B cell (primary cell): ENCODE data around the gene SHOC2. TPM values are rescaled to one million over a fixed set of nuclear protein-coding genes. Genes with fewer than 3 reads are reported as not detected.

ENCODE experiments used
- ATAC-seq: fragments of 200-7000 bp; cut with Tn5 transposase; one replicate; pipeline ENCODE4 v1.10.0; 2021; ENCODE audit warnings: low read depth, mild to moderate bottlenecking, moderate number of reproducible peaks, moderate library complexity
- CTCF ChIA-PET: fragments of 350-600 bp; sonication (Branson Sonifier 250); formaldehyde crosslinking; loops from one replicate; lab custom pipeline; 2021; ENCODE audit warnings: antibody characterized with exemption, inconsistent platforms; lab: Charles Lee
- POLR2A ChIA-PET: fragments of 350-600 bp; sonication (Branson Sonifier 250); formaldehyde crosslinking; loops from one replicate; lab custom pipeline; 2021; ENCODE audit warnings: antibody characterized with exemption; lab: Charles Lee
- DNase-seq: peaks from one replicate; pipeline ENCODE4 v3.0.0; 2013
- H2AFZ ChIP-seq: 2 replicates; pipeline ENCODE4 v1.6.1; 2012; ENCODE audit warnings: mild to moderate bottlenecking, low read depth, low read length; ENCODE audit not compliant: insufficient read depth, poor library complexity, severe bottlenecking
- H3K27ac ChIP-seq, 2 donors: 1 replicate in 1 of 2; 2 replicates in 1 of 2; pipeline ENCODE4 v1.5.1; 2012 to 2013; ENCODE audit warnings: low read length in 2 of 2, mild to moderate bottlenecking in 2 of 2, moderate library complexity in 1 of 2
- H3K27me3 ChIP-seq, 4 experiments: fragments of 200-600 bp in 1 of 4; sonication (generic) in 1 of 4; replicated peaks in 1 of 4; 1 replicate in 2 of 4; 2 replicates in 2 of 4; pipeline versions ENCODE4 v1.6.1 to v1.7.0; 2013 to 2016; ENCODE audit warnings: low read length in 3 of 4, mild to moderate bottlenecking in 2 of 4, mixed read lengths in 1 of 4, moderate library complexity in 1 of 4; ENCODE audit not compliant: insufficient read depth in 4 of 4, control insufficient read depth in 3 of 4; ENCODE audit errors: control extremely low read depth in 1 of 4
- H3K36me3 ChIP-seq, 2 experiments: replicated peaks in 1 of 2; 1 replicate in 1 of 2; 2 replicates in 1 of 2; pipeline versions ENCODE4 v1.6.1 to v1.7.1; 2013; ENCODE audit warnings: low read length in 1 of 2; ENCODE audit not compliant: insufficient read depth in 2 of 2, control insufficient read depth in 1 of 2; ENCODE audit errors: control extremely low read depth in 1 of 2, extremely low read depth in 1 of 2
- H3K4me1 ChIP-seq, 2 donors: fragments of 200-600 bp in 1 of 2; sonication (generic) in 1 of 2; 1 replicate in 1 of 2; 2 replicates in 1 of 2; pipeline versions ENCODE4 v1.5.1 to v1.6.1; 2013 to 2017; ENCODE audit warnings: low read length in 2 of 2; ENCODE audit not compliant: control insufficient read depth in 2 of 2, insufficient read depth in 2 of 2
- H3K4me2 ChIP-seq: replicated peaks from 2 replicates; pipeline ENCODE3; 2012; ENCODE audit warnings: mild to moderate bottlenecking, low read depth, low read length; ENCODE audit not compliant: poor library complexity, severe bottlenecking
- H3K4me3 ChIP-seq, 5 experiments: fragments of 200-600 bp in 1 of 5; sonication (generic) in 1 of 5; 1 replicate in 3 of 5; 2 replicates in 2 of 5; pipeline versions ENCODE4 v1.5.1 to v1.7.0; 2011 to 2016; ENCODE audit warnings: low read length in 4 of 5, mild to moderate bottlenecking in 4 of 5, low read depth in 2 of 5, control low read depth in 1 of 5, moderate library complexity in 1 of 5; ENCODE audit not compliant: insufficient read depth in 1 of 5; ENCODE audit errors: control extremely low read depth in 1 of 5, extremely low read depth in 1 of 5
- H3K79me2 ChIP-seq: fragments of 200-600 bp; sonication (generic); one replicate; pipeline ENCODE4 v1.6.0; 2016; ENCODE audit warnings: low read length; ENCODE audit not compliant: control insufficient read depth, insufficient read depth
- H3K9ac ChIP-seq: fragments of 200-600 bp; sonication (generic); 2 replicates; pipeline ENCODE4 v1.6.1; 2017; ENCODE audit warnings: mild to moderate bottlenecking, low read length, moderate library complexity
- H3K9me3 ChIP-seq, 3 donors: one replicate each; pipeline versions ENCODE4 v1.6.1 to v1.7.1; 2013; ENCODE audit warnings: low read length in 2 of 3; ENCODE audit not compliant: control insufficient read depth in 2 of 3, insufficient read depth in 1 of 3; ENCODE audit errors: control extremely low read depth in 1 of 3
- H4K20me1 ChIP-seq: 2 replicates; pipeline ENCODE4 v1.6.0; 2012; ENCODE audit warnings: mild to moderate bottlenecking, low read length; ENCODE audit not compliant: insufficient read depth, control insufficient read depth, poor library complexity, severe bottlenecking
- H3K27ac Mint-ChIP-seq: one replicate; pipeline ENCODE4 v1.8.0; 2021; ENCODE audit warnings: mixed read lengths
- H3K27me3 Mint-ChIP-seq: one replicate; pipeline ENCODE4 v1.8.0; 2021; ENCODE audit warnings: mixed read lengths
- H3K4me1 Mint-ChIP-seq: one replicate; pipeline ENCODE4 v1.8.0; 2021; ENCODE audit warnings: mixed read lengths
- H3K4me3 Mint-ChIP-seq: one replicate; pipeline ENCODE4 v1.8.0; 2021; ENCODE audit warnings: mixed read lengths
- H3K9me3 Mint-ChIP-seq: one replicate; pipeline ENCODE4 v1.8.0; 2022; ENCODE audit warnings: mixed read lengths; ENCODE audit not compliant: insufficient read depth
- CTCF ChIP-seq: fragments of 200-600 bp; IDR thresholded peaks from one replicate; pipeline ENCODE4 v1.8.0; 2022; ENCODE audit warnings: antibody characterized with exemption, mild to moderate bottlenecking
- EZH2 ChIP-seq: IDR thresholded peaks from 2 replicates; pipeline ENCODE4 v1.6.1; 2012; ENCODE audit warnings: borderline replicate concordance, low read depth, mild to moderate bottlenecking, moderate library complexity, low read length; ENCODE audit not compliant: insufficient read depth, poor library complexity, severe bottlenecking
- WGBS: methylation state at CpG from one replicate; pipeline ENCODE4 v1.1.5; 2013; ENCODE audit warnings: missing lambda C conversion rate; ENCODE audit not compliant: insufficient coverage; 5-methylcytosine and 5-hydroxymethylcytosine counted together
- intact Hi-C: fragments of 100-400 bp; cut with micrococcal nuclease; formaldehyde crosslinking; loops from one replicate; pipeline ENCODE4 v1.10.0; 2022
- polyA plus RNA-seq: library from polyadenylated mRNA; depleted of rRNA; stranded (reverse); fragments of >200 nt; gene quantifications from 2 replicates; pipeline ENCODE4 v1.2.3, GENCODE V29; 2012
- total RNA-seq, 2 donors: library from RNA; stranded (reverse); fragments of 120-200 nt in 1 of 2; gene quantifications; 1 replicate in 1 of 2; 2 replicates in 1 of 2; pipeline versions ENCODE4 v1.2.3 to v1.2.4, GENCODE V29; 2013 to 2022

The SHOC2 gene
- total and polyA plus RNA-seq, 2 donors (not counting 1 experiment from before 2014, with no cell fraction given): 13.3 to 116 TPM

DNA sequence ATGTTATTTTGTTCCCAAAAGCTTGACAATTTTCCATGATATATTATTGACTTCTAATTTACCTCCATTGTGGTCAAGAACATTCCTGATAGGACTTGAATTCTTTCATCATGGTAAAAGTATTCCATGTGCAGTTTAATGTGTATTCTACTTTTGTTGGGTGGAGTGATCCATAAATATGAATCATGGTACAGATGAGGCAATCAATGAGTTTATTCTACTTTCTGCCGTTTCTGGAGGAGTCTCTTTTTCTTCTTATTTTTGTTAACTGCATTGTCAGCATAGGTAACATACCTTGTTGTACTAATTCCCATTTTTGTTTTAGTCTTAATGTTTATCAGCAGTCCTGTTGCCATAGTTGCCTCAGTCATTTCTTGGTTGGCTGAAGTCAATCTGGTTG, 69.6 kb downstream of the SHOC2 start:
- H3K4me2 ChIP-seq: no peak overlapping the region
- WGBS: no CpG with 5 or more reads among the region's 1 CpG
- no peak overlapping the region for H3K4me3 ChIP-seq
- no peak overlapping the region for H3K27ac ChIP-seq
- DNase-seq (no peak), ATAC-seq (no peak)
- peaks cover 84% of the 10 kb centered on the region for H3K79me2 ChIP-seq
- ChIA-PET CTCF (no interaction called here), POLR2A (no interaction called here)
- no peak overlapping the region for H3K9ac ChIP-seq
- H3K4me1 ChIP-seq: peaks cover 0 to 11% of the 10 kb centered on the region in 2 donors
- TF ChIP-seq EZH2 (no peak), CTCF (no peak)
- no peak overlapping the region for H3K27ac Mint-ChIP-seq
- no peaks in the 10 kb centered on the region for H3K27me3 Mint-ChIP-seq
- peaks cover 4 to 22% of the 10 kb centered on the region in 2 experiments for H3K36me3 ChIP-seq
- peaks cover 50% of the 10 kb centered on the region for H4K20me1 ChIP-seq
- intact Hi-C loops: loop anchor here (5.0 kb wide), 1 partner anchor 67 kb away; no protein-coding TSS in a partner anchor
- no peaks in the 10 kb centered on the region for H3K9me3 Mint-ChIP-seq
- peaks cover 42% of the 10 kb centered on the region for H3K4me1 Mint-ChIP-seq
- H3K9me3 ChIP-seq: no peaks in the 10 kb centered on the region
- no peak overlapping the region for H3K4me3 Mint-ChIP-seq
- no peak overlapping the region for H2AFZ ChIP-seq
- H3K27me3 ChIP-seq: no peaks in the 10 kb centered on the region

DNA sequence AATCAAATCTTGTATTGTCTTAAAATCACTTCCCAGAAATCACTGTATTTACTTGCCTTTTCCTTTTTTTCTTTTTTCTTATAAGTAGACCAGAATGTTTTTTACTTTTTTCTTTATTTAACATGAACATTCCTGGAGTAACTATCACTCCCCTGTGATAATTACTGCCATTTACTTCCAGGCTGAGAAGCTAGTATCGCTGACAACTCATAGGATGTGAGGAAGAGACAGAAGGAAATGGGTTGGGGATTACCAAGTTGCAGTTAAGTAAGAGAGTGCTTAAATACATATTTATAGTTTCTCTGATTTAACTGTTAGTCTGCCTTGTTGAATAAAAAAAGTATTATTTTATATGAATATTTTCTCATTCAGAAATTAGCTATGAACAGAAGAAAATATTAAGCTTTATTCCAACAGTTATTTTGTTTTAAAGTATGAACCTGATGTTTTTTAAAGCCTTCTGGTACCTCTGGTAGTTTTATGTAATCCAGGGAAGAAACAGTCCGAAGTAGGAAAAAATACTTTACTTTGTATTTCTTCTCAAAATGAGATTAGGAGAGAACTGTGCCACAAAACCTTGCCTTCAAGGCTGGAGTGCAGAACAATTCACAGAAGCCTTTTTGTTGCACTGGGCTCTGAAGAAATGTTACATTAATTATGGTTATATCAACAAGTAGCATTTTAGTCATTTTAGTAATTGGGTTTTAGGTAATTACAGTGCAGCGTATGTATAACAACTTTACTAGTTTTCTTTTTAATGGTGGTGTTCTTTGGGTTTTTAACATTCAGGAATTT, 72.8 kb downstream of the SHOC2 start:
- POLR2A ChIA-PET: no interaction called here

More for the DNA sequence above, 72.8 kb downstream of the SHOC2 start:
- TF ChIP-seq CTCF: no peak
- TF ChIP-seq EZH2: no peak
- Histone ChIP-seq H3K27me3 (no peaks in the 10 kb centered on the region), H3K4me3 (no peak overlapping the region), H3K9me3 (no peaks in the 10 kb centered on the region), H3K36me3 (peaks cover 6 to 23% of the 10 kb centered on the region in 2 experiments), H3K79me2 (peaks cover 81% of the 10 kb centered on the region), H4K20me1 (peaks cover 47% of the 10 kb centered on the region), H3K4me2 (no peak overlapping the region), H3K27ac (peak overlapping the region in 1 of 2 donors; percentile 39), H3K4me1 (peaks cover 0 to 11% of the 10 kb centered on the region in 2 donors), H2AFZ (no peak overlapping the region), H3K9ac (peak overlapping the region; percentile 10)
- Mint-ChIP-seq H3K27ac (no peak overlapping the region), H3K4me1 (peaks cover 32% of the 10 kb centered on the region), H3K27me3 (no peaks in the 10 kb centered on the region), H3K4me3 (no peak overlapping the region), H3K9me3 (no peaks in the 10 kb centered on the region)
- no peak for ATAC-seq
- CTCF ChIA-PET: no interaction called here
- no CpG with 5 or more reads among the region's 3 CpGs for WGBS
- DNase-seq: no peak
- intact Hi-C loops: no loop called here
